GM12878 (cell line): ENCODE data around the gene MAST2. TPM values are rescaled to one million over a fixed set of nuclear protein-coding genes. Genes with fewer than 3 reads are reported as not detected.

Experiments
- ATAC-seq: fragments of 200-7000 bp; cut with Tn5 transposase; 3 replicates; pipeline ENCODE4 v1.9.1; 2020; ENCODE audit warnings: mild to moderate bottlenecking, moderate library complexity
- BruUV-seq: library from RNA; stranded (reverse); fragments of 400-500 nt; replicated peaks from 2 replicates; lab custom pipeline; 2021; lab: Mats Ljungman, UMichigan
- CTCF ChIA-PET: fragments of 300-600 bp; sonication (Branson Sonifier 250); formaldehyde crosslinking; extraction: SDS; loops from one replicate; lab custom pipeline; 2021; ENCODE audit warnings: inconsistent platforms; lab: Yijun Ruan, JAX
- POLR2A ChIA-PET: fragments of 350-600 bp; formaldehyde crosslinking; extraction: SDS; loops from one replicate; lab custom pipeline; 2021; ENCODE audit warnings: inconsistent platforms; lab: Charles Lee
- RAD21 ChIA-PET: fragments of 300-600 bp; sonication (Branson Sonifier 250); formaldehyde crosslinking; loops from one replicate; lab custom pipeline; 2023; ENCODE audit warnings: antibody characterized with exemption; ENCODE audit not compliant: unreplicated experiment; lab: Charles Lee
- SMC1A ChIA-PET: fragments of 300-600 bp; sonication (Branson Sonifier 250); formaldehyde crosslinking; loops from one replicate; lab custom pipeline; 2023; ENCODE audit not compliant: unreplicated experiment, uncharacterized antibody; lab: Charles Lee
- DNase-seq: peaks from one replicate; pipeline ENCODE4 v3.0.0-alpha.2; 2011; ENCODE audit warnings: low read depth, low spot score
- FAIRE-seq: peaks from 3 replicates; lab custom pipeline; 2011; peaks lifted over from hg19 to GRCh38; lab: Jason Lieb, UNC
- H2AFZ ChIP-seq: 2 replicates; pipeline ENCODE4 v1.6.0; 2011; ENCODE audit warnings: low read depth, low read length, control low read depth; ENCODE audit not compliant: control insufficient read depth
- H3K27ac ChIP-seq: 2 replicates; pipeline ENCODE4 v1.5.1; 2011; ENCODE audit warnings: control low read depth; ENCODE audit not compliant: control insufficient read depth, insufficient read depth
- H3K27me3 ChIP-seq, 2 experiments: replicated peaks in 1 of 2; 2 replicates each; pipeline versions ENCODE4 v1.6.0 to v1.6.1; 2011; ENCODE audit warnings: low read length in 1 of 2; ENCODE audit not compliant: control insufficient read depth in 2 of 2, insufficient read depth in 2 of 2
- H3K36me3 ChIP-seq, 2 experiments: 2 replicates each; pipeline ENCODE4 v1.5.1; 2011; ENCODE audit warnings: low read length in 1 of 2; ENCODE audit not compliant: control insufficient read depth in 2 of 2, insufficient read depth in 2 of 2
- H3K4me1 ChIP-seq: 2 replicates; pipeline ENCODE4 v1.6.1; 2011; ENCODE audit warnings: mild to moderate bottlenecking, low read length, moderate library complexity, mixed read lengths; ENCODE audit not compliant: control insufficient read depth, insufficient read depth
- H3K4me2 ChIP-seq: 2 replicates; pipeline ENCODE4 v1.6.0; 2011; ENCODE audit warnings: control low read depth; ENCODE audit not compliant: control insufficient read depth, insufficient read depth
- H3K4me3 ChIP-seq: fragments of 200-600 bp; sonication (generic); 2 replicates; pipeline ENCODE4 v1.5.1; 2016
- H3K79me2 ChIP-seq: 2 replicates; pipeline ENCODE4 v1.6.0; 2011; ENCODE audit warnings: low read length; ENCODE audit not compliant: control insufficient read depth, insufficient read depth
- H3K9ac ChIP-seq: 2 replicates; pipeline ENCODE4 v1.8.0; 2011; ENCODE audit warnings: low read length, control low read depth, mixed read lengths; ENCODE audit not compliant: control insufficient read depth, insufficient read depth
- H3K9me3 ChIP-seq: replicated peaks from 3 replicates; pipeline ENCODE4 v1.5.1; 2011; ENCODE audit warnings: mild to moderate bottlenecking, low read length; ENCODE audit not compliant: control insufficient read depth, insufficient read depth
- H4K20me1 ChIP-seq: 2 replicates; pipeline ENCODE4 v1.6.0; 2011; ENCODE audit not compliant: control insufficient read depth, insufficient read depth
- BACH1 ChIP-seq: fragments of 450-650 bp; IDR thresholded peaks from 2 replicates; pipeline ENCODE4 v1.6.1; 2017; ENCODE audit warnings: mild to moderate bottlenecking, borderline replicate concordance
- CUX1 ChIP-seq: IDR thresholded peaks from 2 replicates; pipeline ENCODE4 v1.6.1; 2012; ENCODE audit warnings: improper control_type of control experiment, low read depth, low read length; ENCODE audit not compliant: insufficient replicate concordance
- DPF2 ChIP-seq: fragments of 450-650 bp; IDR thresholded peaks from 2 replicates; pipeline ENCODE4 v1.6.1; 2017; ENCODE audit warnings: mild to moderate bottlenecking
- FOXM1 ChIP-seq: IDR thresholded peaks from 2 replicates; pipeline ENCODE4 v1.6.1; 2012; ENCODE audit warnings: low read depth, mild to moderate bottlenecking, inconsistent platforms, low read length, moderate library complexity
- JUNB ChIP-seq: IDR thresholded peaks from 2 replicates; pipeline ENCODE4 v1.6.1; 2016; ENCODE audit warnings: antibody characterized with exemption, mild to moderate bottlenecking
- NR2C2 ChIP-seq: IDR thresholded peaks from 2 replicates; pipeline ENCODE4 v1.6.1; 2011; ENCODE audit warnings: borderline replicate concordance, low read depth; ENCODE audit not compliant: control insufficient read depth, insufficient read length
- PKNOX1 ChIP-seq: fragments of 450-650 bp; IDR thresholded peaks from 2 replicates; pipeline ENCODE4 v1.6.1; 2016; ENCODE audit warnings: mild to moderate bottlenecking
- RBBP5 ChIP-seq: fragments of 200-600 bp; sonication (generic); conservative IDR thresholded peaks from 2 replicates; pipeline ENCODE4 v1.6.1; 2016
- RELB ChIP-seq: fragments of 450-650 bp; IDR thresholded peaks from 2 replicates; pipeline ENCODE4 v1.6.1; 2017; ENCODE audit warnings: low read depth, mild to moderate bottlenecking, moderate library complexity
- SKIL ChIP-seq: fragments of 450-650 bp; IDR thresholded peaks from 2 replicates; pipeline ENCODE4 v1.6.1; 2017; ENCODE audit warnings: mild to moderate bottlenecking, low read depth, inconsistent platforms; ENCODE audit not compliant: poor library complexity, severe bottlenecking
- SMARCA5 ChIP-seq: fragments of 450-650 bp; IDR thresholded peaks from 2 replicates; pipeline ENCODE4 v1.6.1; 2017; ENCODE audit warnings: mild to moderate bottlenecking
- WGBS: methylation state at CpG from one replicate; pipeline ENCODE4 v1.1.6; 2016; ENCODE audit warnings: low lambda C conversion rate; ENCODE audit not compliant: insufficient replicate concordance, insufficient coverage; ENCODE audit errors: missing lambda C conversion rate; 5-methylcytosine and 5-hydroxymethylcytosine counted together
- in situ Hi-C: fragments of 300-500 bp; cut with MboI; formaldehyde crosslinking; loops from 9 replicates; pipeline ENCODE4 v1.14.3; 2018; ENCODE audit warnings: mixed read lengths
- intact Hi-C: fragments of 100-400 bp; cut with micrococcal nuclease; formaldehyde crosslinking; loops from one replicate; pipeline ENCODE4 v1.14.2; 2022; ENCODE audit not compliant: unreplicated experiment
- polyA plus RNA-seq, 11 experiments: library from polyadenylated mRNA; depleted of rRNA in 4 of 11; unstranded in 6 of 11; stranded (reverse) in 5 of 11; fragments of >200 nt; fragmentation: Nextera tagmentation in 4 of 11; fragmentation: Illumina TruSeq in 1 of 11; extraction: Ambion mirVana in 4 of 11; extraction: Trizol in 1 of 11; gene quantifications; 1 replicate in 1 of 11; 2 replicates in 10 of 11; pipeline versions ENCODE4 v1.2.1 to v1.2.3, GENCODE V29; 2011 to 2016; ENCODE audit warnings: inconsistent platforms in 2 of 11, missing spikeins in 2 of 11, low read depth in 1 of 11
- total RNA-seq, 4 experiments: library from RNA; depleted of rRNA in 3 of 4; stranded (reverse); fragments of >200 nt in 3 of 4; fragmentation: Illumina TruSeq in 1 of 4; extraction: Trizol in 1 of 4; gene quantifications; 2 replicates each; pipeline versions ENCODE4 v1.2.1 to v1.2.3, GENCODE V29; 2013 to 2021

Gene MAST2
- total and polyA plus RNA-seq, 10 of the 15 experiments (the other 5 are each of a cell fraction or from before 2014, with no cell fraction given) = 1.0 to 28.7 (median 13.8) TPM

- RAD21 ChIA-PET = interaction anchor here (1.0 to 4.0 kb wide), 11 partner anchors 20 to 184 kb away, joined by 3 to 20 read pairs (median 4); partner anchors contain the start of gene PIK3R3
- 36% methylated on average over 4 of the region's 4 CpGs for WGBS
- peak overlapping the region; percentile 3 for H3K27ac ChIP-seq
- H3K9me3 ChIP-seq = no peaks in the 10 kb centered on the region; the same call in 2 of the 3 replicates
- SMC1A ChIA-PET = interaction anchor here (0.9 to 6.3 kb wide), 14 partner anchors 9 to 121 kb away, joined by 3 to 43 read pairs (median 6); partner anchors contain the start of gene PIK3R3
- POLR2A ChIA-PET = interaction anchor here (0.5 to 2.7 kb wide), 9 partner anchors 13 to 95 kb away, joined by 3 to 8 read pairs (median 3); partner anchors contain the start of gene PIK3R3
- peaks cover 5 to 7% of the 10 kb centered on the region in 2 experiments for H3K36me3 ChIP-seq
- peak; percentile 86 for ATAC-seq
- H3K4me2 ChIP-seq = peak overlapping the region; percentile 12
- BruUV-seq = no TSS peak
- H3K4me3 ChIP-seq = no peak overlapping the region
- H4K20me1 ChIP-seq = no peaks in the 10 kb centered on the region
- FAIRE-seq = no peak
- CTCF ChIA-PET = interaction anchor here (0.9 to 1.8 kb wide), 6 partner anchors 21 to 161 kb away, joined by 3 to 10 read pairs (median 5); no protein-coding TSS in a partner anchor
- H3K79me2 ChIP-seq = no peaks in the 10 kb centered on the region
- in situ Hi-C loops = no loop called here
- H3K27me3 ChIP-seq = no peaks in the 10 kb centered on the region
- H3K9ac ChIP-seq = no peak overlapping the region
- intact Hi-C loops = loop anchor here (5.0 kb wide), 1 partner anchor 70 kb away; the partner anchor contains the start of gene PIK3R3
- peaks cover 9% of the 10 kb centered on the region for H3K4me1 ChIP-seq
- DNase-seq = peak; percentile 51
- no peak overlapping the region for H2AFZ ChIP-seq
- TF ChIP-seq SKIL = peak; percentile 53
- no peak for TF ChIP-seq BACH1
- TF ChIP-seq RELB = 0 out of 2 replicates have a peak, but pooled peaks have one; percentile 50
- TF ChIP-seq SMARCA5 = 0 out of 2 replicates have a peak, but pooled peaks have one; percentile 32
- no peak for TF ChIP-seq NR2C2
- TF ChIP-seq FOXM1 = no peak
- peak; percentile 86 for TF ChIP-seq DPF2
- 0 out of 2 replicates have a peak, but pooled peaks have one; percentile 6 for TF ChIP-seq JUNB
- TF ChIP-seq CUX1 = no peak
- peak; percentile 45; the same call in 1 of the 2 replicates for TF ChIP-seq PKNOX1
- no peak for TF ChIP-seq RBBP5
Measured at GRCh38 chr1:46062651-46063319, 259.4 kb downstream of the MAST2 start.
